ENCODE results near the gene HLCS. TPM values are rescaled to one million over a fixed set of nuclear protein-coding genes. Genes with fewer than 3 reads are reported as not detected.

The HLCS gene
- total RNA-seq, 2 donors from 2014 or later: 6.9 to 10.0 TPM

DNA sequence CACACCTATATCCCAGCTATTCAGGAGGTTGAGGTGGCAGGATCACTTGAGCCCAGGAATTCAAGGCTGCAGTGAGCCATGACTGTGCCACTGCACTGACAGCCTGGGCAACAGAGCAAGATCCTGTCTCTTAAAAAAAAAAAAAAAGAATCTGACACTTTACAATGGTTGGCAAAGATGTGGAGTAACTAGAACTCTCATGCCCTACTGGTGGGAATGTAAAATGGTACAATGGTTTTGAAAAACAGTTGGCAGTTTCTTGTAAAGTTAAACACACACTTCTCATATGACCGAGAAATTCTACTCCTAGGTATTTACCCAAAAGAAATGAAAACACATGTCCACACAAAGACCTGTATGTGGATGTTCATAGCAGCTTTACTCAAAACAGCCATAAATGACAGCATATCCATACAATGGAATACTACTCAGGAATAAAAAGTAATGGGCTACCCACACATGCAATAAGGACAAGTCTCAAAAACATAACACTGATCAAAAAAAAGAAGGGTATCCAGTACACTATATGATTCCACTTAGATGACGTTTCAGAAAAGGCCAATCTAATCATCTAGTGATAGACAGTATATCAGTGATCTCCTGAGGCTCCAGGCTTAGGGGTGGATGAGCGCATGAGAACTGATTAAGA lies 58.1 kb downstream of the HLCS start:
- Histone ChIP-seq H3K27me3 (no peaks in the 10 kb centered on the region), H3K4me1 (peaks cover 0 to 4% of the 10 kb centered on the region in 2 donors), H3K4me3 (no peak overlapping the region), H3K27ac (no peak overlapping the region), H3K36me3 (no peaks in the 10 kb centered on the region), H3K9me3 (no peaks in the 10 kb centered on the region)
- TF ChIP-seq, protein P1, sequence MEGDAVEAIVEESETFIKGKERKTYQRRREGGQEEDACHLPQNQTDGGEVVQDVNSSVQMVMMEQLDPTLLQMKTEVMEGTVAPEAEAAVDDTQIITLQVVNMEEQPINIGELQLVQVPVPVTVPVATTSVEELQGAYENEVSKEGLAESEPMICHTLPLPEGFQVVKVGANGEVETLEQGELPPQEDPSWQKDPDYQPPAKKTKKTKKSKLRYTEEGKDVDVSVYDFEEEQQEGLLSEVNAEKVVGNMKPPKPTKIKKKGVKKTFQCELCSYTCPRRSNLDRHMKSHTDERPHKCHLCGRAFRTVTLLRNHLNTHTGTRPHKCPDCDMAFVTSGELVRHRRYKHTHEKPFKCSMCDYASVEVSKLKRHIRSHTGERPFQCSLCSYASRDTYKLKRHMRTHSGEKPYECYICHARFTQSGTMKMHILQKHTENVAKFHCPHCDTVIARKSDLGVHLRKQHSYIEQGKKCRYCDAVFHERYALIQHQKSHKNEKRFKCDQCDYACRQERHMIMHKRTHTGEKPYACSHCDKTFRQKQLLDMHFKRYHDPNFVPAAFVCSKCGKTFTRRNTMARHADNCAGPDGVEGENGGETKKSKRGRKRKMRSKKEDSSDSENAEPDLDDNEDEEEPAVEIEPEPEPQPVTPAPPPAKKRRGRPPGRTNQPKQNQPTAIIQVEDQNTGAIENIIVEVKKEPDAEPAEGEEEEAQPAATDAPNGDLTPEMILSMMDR (IDR thresholded peaks at IDR 0.05): no peak
- no peak for DNase-seq (ENCODE audit: low spot score)

DNA sequence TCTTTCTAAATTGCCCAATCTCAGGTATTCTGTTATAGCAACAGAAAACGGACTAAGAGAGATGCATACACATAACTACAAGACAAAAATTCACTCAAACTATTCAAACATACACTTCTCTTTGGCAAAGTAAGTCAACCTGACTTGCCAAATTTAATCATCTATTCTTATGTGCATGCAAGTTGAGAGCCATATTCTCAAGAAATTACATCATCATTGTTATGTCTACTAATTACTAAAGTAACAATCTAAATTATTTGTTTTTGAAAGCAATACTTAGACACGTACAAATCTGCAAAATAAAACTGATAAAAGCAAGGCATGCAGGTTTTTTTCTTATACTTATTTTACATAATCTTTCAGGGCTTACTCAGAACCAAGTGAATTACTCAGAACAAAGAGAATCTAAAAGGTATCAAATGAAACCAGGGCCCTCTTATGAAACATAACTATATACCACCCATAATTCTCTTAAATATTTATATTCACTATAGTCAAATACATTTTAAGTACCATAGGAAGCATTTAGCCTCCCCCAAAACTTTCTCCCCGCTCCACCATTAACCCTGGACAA lies 62.3 kb downstream of the HLCS start:
- TF ChIP-seq, protein P1 (IDR thresholded peaks at IDR 0.05): no peak
- Histone ChIP-seq H3K27me3 (no peaks in the 10 kb centered on the region), H3K4me3 (no peak overlapping the region), H3K4me1 (no peaks in the 10 kb centered on the region), H3K27ac (no peak overlapping the region), H3K36me3 (no peaks in the 10 kb centered on the region), H3K9me3 (no peaks in the 10 kb centered on the region)
- DNase-seq (ENCODE audit: low spot score): no peak

DNA sequence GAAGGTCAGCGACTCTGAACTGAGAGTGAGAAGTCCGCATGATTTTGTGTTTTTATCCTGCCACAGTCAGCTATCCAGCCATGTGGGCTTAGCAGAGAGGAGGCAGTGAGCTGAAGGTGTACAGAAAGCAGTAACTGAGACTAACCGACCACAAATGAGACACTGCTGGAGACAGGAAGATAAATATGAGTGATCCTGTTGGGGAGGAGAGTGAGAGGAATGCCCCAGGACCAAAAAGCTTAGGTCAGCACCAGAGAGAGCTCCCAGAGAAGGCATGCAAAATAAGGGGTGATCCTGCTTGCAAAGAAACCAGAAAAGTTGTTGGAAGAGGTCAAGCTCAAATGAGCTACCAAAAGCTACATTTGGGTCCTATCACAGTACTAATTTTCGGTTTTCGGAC lies 63.7 kb downstream of the HLCS start:
- Histone ChIP-seq H3K9me3 (no peaks in the 10 kb centered on the region), H3K4me3 (no peak overlapping the region), H3K36me3 (no peaks in the 10 kb centered on the region), H3K27ac (no peak overlapping the region), H3K27me3 (no peaks in the 10 kb centered on the region), H3K4me1 (no peaks in the 10 kb centered on the region)
- TF ChIP-seq, protein P1 (IDR thresholded peaks at IDR 0.05): no peak
- DNase-seq (ENCODE audit: low spot score): peak; percentile 23

DNA sequence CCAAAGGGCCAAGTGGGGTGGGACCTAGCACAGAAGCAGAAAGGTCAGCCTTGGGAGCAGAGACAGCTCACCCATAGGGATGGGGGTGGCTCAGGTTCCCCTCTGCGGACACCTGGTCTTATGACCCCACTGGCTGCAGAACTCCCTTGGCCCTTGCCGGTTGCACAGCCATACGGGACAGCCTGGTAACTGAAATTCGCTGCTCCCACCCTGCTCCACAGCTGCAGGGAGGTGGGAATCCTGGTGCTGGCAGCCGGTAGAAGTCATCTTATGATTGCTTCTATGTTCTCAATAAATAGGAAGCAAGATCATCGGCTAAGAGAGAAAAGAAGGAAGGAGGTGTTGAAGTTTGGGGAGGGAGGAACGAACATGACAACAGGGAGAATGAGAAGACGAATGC lies 64.1 kb downstream of the HLCS start:
- TF ChIP-seq, protein P1 (IDR thresholded peaks at IDR 0.05): no peak
- H3K4me1 ChIP-seq: no peaks in the 10 kb centered on the region
- DNase-seq (ENCODE audit: low spot score): peak; percentile 36
- no peaks in the 10 kb centered on the region for H3K27me3 ChIP-seq
- H3K27ac ChIP-seq: no peak overlapping the region
- no peaks in the 10 kb centered on the region for H3K36me3 ChIP-seq
- no peak overlapping the region for H3K4me3 ChIP-seq
- no peaks in the 10 kb centered on the region for H3K9me3 ChIP-seq

DNA sequence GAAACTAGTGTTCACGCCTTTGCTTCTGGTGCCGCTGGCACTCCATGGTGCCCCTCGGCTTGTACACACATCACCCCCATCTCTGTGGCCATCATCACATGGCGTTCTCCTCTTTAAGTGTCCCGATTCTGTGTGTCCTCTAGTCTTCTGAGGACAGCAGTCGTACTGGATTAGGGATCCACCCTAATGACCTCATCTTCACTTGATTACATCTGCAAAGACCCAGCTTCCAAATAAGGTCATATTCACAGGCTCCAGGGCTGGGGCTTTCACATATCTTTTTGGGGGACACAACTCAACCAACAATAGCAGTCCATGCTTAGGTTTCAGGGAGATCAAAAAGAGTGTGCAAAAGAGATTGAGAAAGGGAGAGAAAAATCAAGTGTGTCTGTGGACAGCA lies 64.9 kb downstream of the HLCS start:
- no peaks in the 10 kb centered on the region for H3K36me3 ChIP-seq
- H3K9me3 ChIP-seq: no peaks in the 10 kb centered on the region
- TF ChIP-seq, protein P1 (IDR thresholded peaks at IDR 0.05): no peak

DNA sequence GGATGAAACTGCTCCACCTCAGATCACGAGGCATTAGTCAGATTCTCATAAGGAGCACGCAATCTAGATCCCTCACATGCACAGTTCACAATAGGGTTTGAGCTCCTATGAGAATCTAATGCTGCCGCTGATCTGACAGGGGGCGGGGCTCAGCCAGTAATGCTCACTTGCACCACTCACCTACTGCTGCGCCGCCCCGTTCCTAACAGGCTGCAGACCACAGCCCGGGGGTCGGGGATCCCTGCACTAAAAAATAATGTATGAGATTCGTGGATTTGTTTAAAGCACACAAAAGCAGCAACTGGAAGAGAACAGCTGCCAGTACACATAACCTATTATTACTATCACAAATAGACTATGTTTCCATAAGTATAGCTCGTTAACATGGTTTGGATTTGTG lies 72.9 kb downstream of the HLCS start:
- Histone ChIP-seq H3K4me3 (no peak overlapping the region), H3K36me3 (peaks cover 3% of the 10 kb centered on the region)
- peak; percentile 18 for DNase-seq (ENCODE audit: low spot score)

More for the DNA sequence above, 64.9 kb downstream of the HLCS start:
- no peaks in the 10 kb centered on the region for H3K4me1 ChIP-seq
- H3K4me3 ChIP-seq: no peak overlapping the region
- peak; percentile 13 for DNase-seq (ENCODE audit: low spot score)
- no peak overlapping the region for H3K27ac ChIP-seq
- no peaks in the 10 kb centered on the region for H3K27me3 ChIP-seq

More for the DNA sequence above, 72.9 kb downstream of the HLCS start:
- Histone ChIP-seq H3K9me3 (no peaks in the 10 kb centered on the region), H3K27ac (no peak overlapping the region), H3K27me3 (no peaks in the 10 kb centered on the region), H3K4me1 (no peaks in the 10 kb centered on the region)
- TF ChIP-seq, protein P1 (IDR thresholded peaks at IDR 0.05): no peak

Measured in right atrium auricular region (tissue), 2 donors.